Measurements from ENCODE around the gene ENOX2.

DNA sequence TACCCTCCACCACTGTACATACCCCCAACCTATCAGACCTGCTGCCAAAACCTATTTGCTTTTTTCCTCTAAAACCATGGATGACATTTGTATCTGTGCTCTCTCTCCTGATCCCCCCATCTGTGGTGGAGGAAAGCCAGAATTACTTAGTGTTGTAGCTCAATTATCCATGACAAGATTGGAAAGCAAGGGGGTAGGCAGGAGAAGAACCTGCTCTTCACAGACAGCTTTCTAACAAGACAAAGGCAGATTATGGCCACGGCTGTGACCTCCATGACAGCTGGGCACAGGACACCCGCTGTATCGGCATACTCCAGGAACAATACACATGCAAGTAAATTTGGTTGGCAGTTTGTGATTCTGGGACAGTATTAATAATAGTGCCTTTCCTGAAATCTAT, 186.7 kb downstream of the ENOX2 start:
- no peak for TF ChIP-seq EZH2 (IDR thresholded peaks at IDR 0.05; ENCODE audit: low read length, missing control alignments)
- TF ChIP-seq, protein P1, sequence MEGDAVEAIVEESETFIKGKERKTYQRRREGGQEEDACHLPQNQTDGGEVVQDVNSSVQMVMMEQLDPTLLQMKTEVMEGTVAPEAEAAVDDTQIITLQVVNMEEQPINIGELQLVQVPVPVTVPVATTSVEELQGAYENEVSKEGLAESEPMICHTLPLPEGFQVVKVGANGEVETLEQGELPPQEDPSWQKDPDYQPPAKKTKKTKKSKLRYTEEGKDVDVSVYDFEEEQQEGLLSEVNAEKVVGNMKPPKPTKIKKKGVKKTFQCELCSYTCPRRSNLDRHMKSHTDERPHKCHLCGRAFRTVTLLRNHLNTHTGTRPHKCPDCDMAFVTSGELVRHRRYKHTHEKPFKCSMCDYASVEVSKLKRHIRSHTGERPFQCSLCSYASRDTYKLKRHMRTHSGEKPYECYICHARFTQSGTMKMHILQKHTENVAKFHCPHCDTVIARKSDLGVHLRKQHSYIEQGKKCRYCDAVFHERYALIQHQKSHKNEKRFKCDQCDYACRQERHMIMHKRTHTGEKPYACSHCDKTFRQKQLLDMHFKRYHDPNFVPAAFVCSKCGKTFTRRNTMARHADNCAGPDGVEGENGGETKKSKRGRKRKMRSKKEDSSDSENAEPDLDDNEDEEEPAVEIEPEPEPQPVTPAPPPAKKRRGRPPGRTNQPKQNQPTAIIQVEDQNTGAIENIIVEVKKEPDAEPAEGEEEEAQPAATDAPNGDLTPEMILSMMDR (conservative IDR thresholded peaks at IDR 0.05 in 1 of 2, IDR thresholded peaks at IDR 0.05 in 1 of 2; ENCODE audit: low read depth in 1 of 2, low read length in 2 of 2), result no peak

All from fibroblast of lung (primary cell).